Subcutaneous preadipocyte (primary cell): Measurements from ENCODE around the gene PTCD3. TPM values are rescaled to one million over a fixed set of nuclear protein-coding genes. Genes with fewer than 3 reads are reported as not detected.

ENCODE experiments used
- small RNA-seq: library from RNA; depleted of rRNA; stranded (forward); fragments of <200 nt; gene quantifications from one replicate; pipeline ENCODE3, GENCODE V24; 2012
- total RNA-seq: library from RNA; depleted of rRNA; stranded (reverse); fragments of >200 nt; gene quantifications from 2 replicates; pipeline ENCODE4 v1.2.3, GENCODE V29; 2012

Gene PTCD3
- total RNA-seq, result 76.4 and 82.7 TPM in 2 replicates

GRCh38 chr2:86105969-86106945 is at the start of gene PTCD3:
PTCD3 (plus strand) TSS chr2:86106235; CDS start chr2:86106248, 13 bp downstream.

GRCh38 chr2:86105252-86105968 is 625 bp upstream of the PTCD3 start, which contains the start of gene POLR1A:
POLR1A (minus strand) TSS chr2:86105886; CDS start chr2:86105776, 110 bp downstream.

Small RNA genes within 50 kb of the gene (small RNA-seq; reads per million reads assigned to genes)
- gene RF00019 (not detected), gene SNORD94 (48.1 reads per million, percentile 98 among the genes with 10 or more reads in this experiment)

Other genes with a start within 250 kb of the PTCD3 start
- 9.0 and 21.7 TPM in 2 replicates for gene ST3GAL5, start 217.2 kb upstream of the PTCD3 start, total RNA-seq
- 20.6 and 35.2 TPM in 2 replicates for gene POLR1A, start 349 bp upstream of the PTCD3 start, total RNA-seq
- 59.5 and 84.3 TPM in 2 replicates for gene IMMT, start 89.2 kb downstream of the PTCD3 start, total RNA-seq
- gene MRPL35, start 93.2 kb downstream of the PTCD3 start, total RNA-seq, result 47.8 and 63.3 TPM in 2 replicates
- gene REEP1, start 231.4 kb downstream of the PTCD3 start, total RNA-seq, result under 0.01 and 0.20 TPM in 2 replicates